NT2/D1 (cell line): ENCODE measurements around the gene XPNPEP2.

Experiments used
- DNase-seq: peaks from one replicate; pipeline ENCODE4 v3.0.0-alpha.2; 2011; ENCODE audit warnings: low read depth, low spot score
- H3K27me3 ChIP-seq: 2 replicates; pipeline ENCODE4 v1.6.0; 2011; ENCODE audit warnings: mild to moderate bottlenecking; ENCODE audit not compliant: insufficient read length, insufficient read depth
- H3K36me3 ChIP-seq: 2 replicates; pipeline ENCODE4 v1.6.1; 2011; ENCODE audit warnings: mild to moderate bottlenecking, low read length, mixed read lengths; ENCODE audit not compliant: insufficient read depth, insufficient read length
- H3K4me1 ChIP-seq: 2 replicates; pipeline ENCODE4 v1.5.1; 2011; ENCODE audit not compliant: insufficient read depth, insufficient read length
- H3K4me3 ChIP-seq: 2 replicates; pipeline ENCODE4 v1.5.1; 2011; ENCODE audit warnings: low read depth; ENCODE audit not compliant: insufficient read length
- H3K9ac ChIP-seq: 2 replicates; pipeline ENCODE4 v1.6.0; 2011; ENCODE audit warnings: low read depth; ENCODE audit not compliant: insufficient read length
- H3K9me3 ChIP-seq: 2 replicates; pipeline ENCODE4 v1.5.1; 2011; ENCODE audit warnings: mild to moderate bottlenecking, low read length; ENCODE audit not compliant: insufficient read depth
- SUZ12 ChIP-seq: IDR thresholded peaks from 2 replicates; pipeline ENCODE4 v1.6.1; 2011; ENCODE audit not compliant: insufficient read length, insufficient read depth; ENCODE audit errors: extremely low read depth
- YY1 ChIP-seq: IDR thresholded peaks from 2 replicates; pipeline ENCODE4 v1.6.1; 2011; ENCODE audit not compliant: insufficient read length, insufficient read depth
- ZNF274 ChIP-seq: IDR thresholded peaks from 2 replicates; pipeline ENCODE4 v1.6.1; 2011; ENCODE audit warnings: mild to moderate bottlenecking, low read depth, low read length

The XPNPEP2 gene

GRCh38 chrX:129773649-129774458 lies 35.1 kb downstream of the XPNPEP2 start:
- Histone ChIP-seq H3K4me3 (no peak overlapping the region), H3K4me1 (peaks cover 4% of the 10 kb centered on the region), H3K9ac (no peak overlapping the region), H3K36me3 (no peaks in the 10 kb centered on the region), H3K27me3 (no peaks in the 10 kb centered on the region), H3K9me3 (no peaks in the 10 kb centered on the region)
- DNase-seq = no peak
- no peak for TF ChIP-seq ZNF274
- TF ChIP-seq YY1 = no peak
- TF ChIP-seq SUZ12 = no peak

DNA sequence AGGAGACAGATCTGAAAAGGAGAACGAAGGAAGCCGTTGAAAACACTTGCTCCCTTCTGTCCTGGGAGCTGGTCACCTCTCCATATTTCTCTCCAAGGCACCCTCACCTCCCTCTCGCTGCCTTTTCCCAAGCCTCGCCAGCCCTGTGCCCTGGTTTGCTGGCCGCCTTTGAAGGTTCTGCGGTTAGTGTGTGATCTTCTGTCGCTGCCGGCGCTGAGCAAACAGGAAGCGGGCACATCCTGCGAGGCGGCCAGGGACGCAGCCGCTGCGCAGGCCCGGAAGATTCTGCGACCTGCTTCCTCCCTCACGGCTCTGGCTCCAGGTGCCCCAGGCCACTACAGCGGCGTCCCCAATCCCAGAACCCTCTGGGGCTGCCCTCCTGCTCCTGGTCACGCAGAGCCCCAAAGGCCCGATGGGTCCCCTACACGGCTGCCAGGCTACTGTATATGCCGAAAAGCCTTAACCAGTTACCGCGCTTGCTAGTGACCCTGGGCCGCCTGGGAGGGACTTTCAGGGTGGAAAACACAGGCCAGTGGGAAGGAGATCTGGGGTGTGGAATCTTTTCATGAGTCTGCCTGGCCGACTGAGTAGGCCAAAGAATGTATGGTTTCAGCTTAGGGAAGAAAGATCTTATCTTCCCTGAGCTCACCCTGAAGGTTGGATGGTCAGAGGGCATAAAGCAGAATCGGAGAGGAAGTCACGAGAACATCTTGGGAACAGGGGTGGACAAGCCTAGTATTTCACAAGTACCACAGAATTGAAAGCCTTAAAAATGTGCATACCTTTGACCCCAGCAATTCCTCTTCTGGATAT lies 38.6 kb downstream of the XPNPEP2 start:
- no peaks in the 10 kb centered on the region for H3K27me3 ChIP-seq
- no peaks in the 10 kb centered on the region for H3K9me3 ChIP-seq
- DNase-seq = no peak
- TF ChIP-seq ZNF274 (no peak), YY1 (no peak), SUZ12 (no peak)
- no peak overlapping the region for H3K9ac ChIP-seq
- H3K4me1 ChIP-seq = no peaks in the 10 kb centered on the region
- H3K4me3 ChIP-seq = no peak overlapping the region
- no peaks in the 10 kb centered on the region for H3K36me3 ChIP-seq

GRCh38 chrX:129779086-129779672 lies 40.4 kb downstream of the XPNPEP2 start:
- Histone ChIP-seq H3K9ac (no peak overlapping the region), H3K9me3 (no peaks in the 10 kb centered on the region), H3K4me3 (no peak overlapping the region), H3K36me3 (no peaks in the 10 kb centered on the region), H3K27me3 (no peaks in the 10 kb centered on the region), H3K4me1 (no peaks in the 10 kb centered on the region)
- TF ChIP-seq SUZ12 = no peak
- TF ChIP-seq ZNF274 = no peak
- TF ChIP-seq YY1 = no peak
- DNase-seq = no peak

DNA sequence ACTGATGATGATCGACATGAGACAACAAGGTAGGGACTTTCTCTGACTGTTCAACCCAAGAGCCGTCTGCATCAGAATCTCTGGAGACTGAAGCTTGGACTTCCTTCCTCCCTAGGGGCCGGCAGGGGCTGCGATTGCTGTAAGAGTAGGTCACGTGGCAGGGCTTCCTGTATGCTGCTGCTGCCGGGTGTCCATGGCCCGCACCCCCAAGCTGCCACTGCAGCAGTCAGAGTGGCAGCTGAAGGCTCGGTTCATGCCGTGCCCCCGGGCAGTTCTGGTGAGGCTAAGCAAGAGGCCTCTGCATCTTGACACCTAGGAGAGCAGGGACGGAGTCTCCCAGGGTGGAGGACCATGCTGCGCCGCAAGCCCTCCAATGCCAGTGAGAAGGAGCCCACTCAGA lies 41.0 kb downstream of the XPNPEP2 start, which contains the start of gene SASH3:
Gene SASH3 (plus strand): TSS at position 203 of the 400 bp plus-strand sequence. CDS start 149 bp downstream, at position 352.
- H3K27me3 ChIP-seq = no peaks in the 10 kb centered on the region
- no peaks in the 10 kb centered on the region for H3K9me3 ChIP-seq
- H3K4me1 ChIP-seq = no peaks in the 10 kb centered on the region
- no peak for DNase-seq
- H3K4me3 ChIP-seq = no peak within 1 kb of the TSS
- TF ChIP-seq ZNF274 = no peak
- no peak for TF ChIP-seq SUZ12
- no peak for TF ChIP-seq YY1
- H3K36me3 ChIP-seq = no peaks in the 10 kb centered on the region
- no peak within 1 kb of the TSS for H3K9ac ChIP-seq

GRCh38 chrX:129780441-129781105 lies 41.8 kb downstream of the XPNPEP2 start:
- Histone ChIP-seq H3K4me3 (no peak overlapping the region), H3K27me3 (no peaks in the 10 kb centered on the region), H3K9ac (no peak overlapping the region), H3K9me3 (no peaks in the 10 kb centered on the region), H3K36me3 (no peaks in the 10 kb centered on the region), H3K4me1 (no peaks in the 10 kb centered on the region)
- DNase-seq = no peak
- TF ChIP-seq ZNF274 (no peak), YY1 (no peak), SUZ12 (no peak)

DNA sequence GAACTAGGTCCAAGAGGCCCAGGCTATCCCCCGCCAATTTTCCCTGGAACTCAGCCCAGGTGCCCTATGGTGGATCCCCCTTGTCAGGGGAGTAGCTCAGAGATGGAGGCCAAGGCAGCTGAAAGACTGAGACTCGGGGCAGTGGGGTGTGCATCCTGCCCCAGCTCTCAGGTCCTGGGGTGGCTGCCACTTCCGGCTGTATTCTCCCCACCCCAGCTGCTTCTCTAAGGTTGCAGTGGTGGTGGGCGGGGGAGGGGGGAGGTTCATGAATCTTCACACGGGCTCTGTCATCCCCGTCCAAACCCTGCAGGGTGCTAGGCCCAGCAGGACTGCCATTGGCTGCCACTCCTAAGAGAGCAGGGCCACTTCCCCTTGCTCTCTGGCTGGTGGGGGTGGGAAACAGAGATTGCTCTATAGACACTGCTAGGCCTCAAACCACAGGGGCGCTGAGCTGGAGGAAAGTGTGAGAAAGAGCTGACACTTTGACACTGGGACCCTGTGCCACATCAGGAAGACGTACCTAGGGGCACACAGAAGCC lies 42.4 kb downstream of the XPNPEP2 start:
- H3K9ac ChIP-seq = no peak overlapping the region
- H3K4me1 ChIP-seq = no peaks in the 10 kb centered on the region
- no peaks in the 10 kb centered on the region for H3K9me3 ChIP-seq
- no peaks in the 10 kb centered on the region for H3K27me3 ChIP-seq
- DNase-seq = no peak
- TF ChIP-seq YY1 = no peak
- TF ChIP-seq SUZ12 = no peak
- no peak for TF ChIP-seq ZNF274
- H3K36me3 ChIP-seq = no peaks in the 10 kb centered on the region
- H3K4me3 ChIP-seq = no peak overlapping the region
